Measurements from ENCODE around the gene HCFC2.

Gene HCFC2

GRCh38 chr12:104050436-104050835, 13.9 kb upstream of the HCFC2 start:
- TF ChIP-seq, protein P1, sequence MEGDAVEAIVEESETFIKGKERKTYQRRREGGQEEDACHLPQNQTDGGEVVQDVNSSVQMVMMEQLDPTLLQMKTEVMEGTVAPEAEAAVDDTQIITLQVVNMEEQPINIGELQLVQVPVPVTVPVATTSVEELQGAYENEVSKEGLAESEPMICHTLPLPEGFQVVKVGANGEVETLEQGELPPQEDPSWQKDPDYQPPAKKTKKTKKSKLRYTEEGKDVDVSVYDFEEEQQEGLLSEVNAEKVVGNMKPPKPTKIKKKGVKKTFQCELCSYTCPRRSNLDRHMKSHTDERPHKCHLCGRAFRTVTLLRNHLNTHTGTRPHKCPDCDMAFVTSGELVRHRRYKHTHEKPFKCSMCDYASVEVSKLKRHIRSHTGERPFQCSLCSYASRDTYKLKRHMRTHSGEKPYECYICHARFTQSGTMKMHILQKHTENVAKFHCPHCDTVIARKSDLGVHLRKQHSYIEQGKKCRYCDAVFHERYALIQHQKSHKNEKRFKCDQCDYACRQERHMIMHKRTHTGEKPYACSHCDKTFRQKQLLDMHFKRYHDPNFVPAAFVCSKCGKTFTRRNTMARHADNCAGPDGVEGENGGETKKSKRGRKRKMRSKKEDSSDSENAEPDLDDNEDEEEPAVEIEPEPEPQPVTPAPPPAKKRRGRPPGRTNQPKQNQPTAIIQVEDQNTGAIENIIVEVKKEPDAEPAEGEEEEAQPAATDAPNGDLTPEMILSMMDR (IDR thresholded peaks at IDR 0.05; ENCODE audit: low read depth, low read length), result no peak
- peak overlapping the region; percentile 73 for H3K4me3 ChIP-seq (ENCODE audit: low read depth, low read length)

GRCh38 chr12:104054681-104055346, 9.5 kb upstream of the HCFC2 start:
- no peak overlapping the region for H3K4me3 ChIP-seq (ENCODE audit: low read depth, low read length)
- TF ChIP-seq, protein P1 (IDR thresholded peaks at IDR 0.05; ENCODE audit: low read depth, low read length), result no peak

- H3K4me3 ChIP-seq (ENCODE audit: low read depth, low read length), result no peak overlapping the region
- TF ChIP-seq, protein P1 (IDR thresholded peaks at IDR 0.05; ENCODE audit: low read depth, low read length), result no peak
Measured at GRCh38 chr12:104055686-104056388, 8.5 kb upstream of the HCFC2 start.

GRCh38 chr12:104056419-104056972, 7.8 kb upstream of the HCFC2 start:
- TF ChIP-seq, protein P1 (IDR thresholded peaks at IDR 0.05; ENCODE audit: low read depth, low read length), result no peak

DNA sequence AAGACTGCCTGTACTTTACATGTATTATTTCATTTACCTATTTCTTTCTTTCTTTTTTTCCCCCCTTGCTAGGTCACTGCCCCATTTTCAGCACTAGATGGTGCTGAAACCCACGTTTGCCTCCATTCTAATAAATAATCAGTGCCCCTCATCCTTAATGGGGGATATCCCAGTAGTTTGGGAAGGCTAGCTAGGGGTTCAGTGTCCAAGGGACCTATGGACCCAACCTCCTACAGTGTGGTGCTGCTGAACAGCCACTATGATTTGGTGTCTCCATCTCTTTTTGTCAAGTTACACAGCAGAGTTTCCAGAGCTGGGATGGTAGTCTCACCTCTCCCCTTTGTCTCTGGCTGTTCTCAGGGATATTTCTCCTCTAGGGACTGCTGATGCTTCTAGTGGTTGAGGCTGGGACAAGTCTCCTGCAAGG, 6.5 kb upstream of the HCFC2 start:
- TF ChIP-seq, protein P1 (IDR thresholded peaks at IDR 0.05; ENCODE audit: low read depth, low read length), result peak; percentile 74
- H3K4me3 ChIP-seq (ENCODE audit: low read depth, low read length), result no peak overlapping the region

More at GRCh38 chr12:104056419-104056972, 7.8 kb upstream of the HCFC2 start:
- H3K4me3 ChIP-seq (ENCODE audit: low read depth, low read length), result no peak overlapping the region

- H3K4me3 ChIP-seq (ENCODE audit: low read depth, low read length), result no peak overlapping the region
- TF ChIP-seq, protein P1 (IDR thresholded peaks at IDR 0.05; ENCODE audit: low read depth, low read length), result no peak
Measured at GRCh38 chr12:104058802-104059201, 5.5 kb upstream of the HCFC2 start.

- H3K4me3 ChIP-seq (ENCODE audit: low read depth, low read length), result no peak overlapping the region
- TF ChIP-seq, protein P1 (IDR thresholded peaks at IDR 0.05; ENCODE audit: low read depth, low read length), result no peak
Measured at GRCh38 chr12:104059963-104060362, 4.4 kb upstream of the HCFC2 start.

All from WI38 (cell line).